ENCODE measurements around the gene CHAF1A.

The CHAF1A gene

GRCh38 chr19:4367781-4368127 is 34.7 kb upstream of the CHAF1A start:
- no peak for DNase-seq

- DNase-seq = no peak
Observed at GRCh38 chr19:4368128-4368820, 34.2 kb upstream of the CHAF1A start.

- DNase-seq = no peak
Observed at GRCh38 chr19:4369109-4369887, 33.1 kb upstream of the CHAF1A start.

GRCh38 chr19:4369888-4370260 is 32.6 kb upstream of the CHAF1A start:
- no peak for DNase-seq

- no peak for DNase-seq
Observed at GRCh38 chr19:4370418-4371041, 31.9 kb upstream of the CHAF1A start.

GRCh38 chr19:4371247-4372164 is 30.9 kb upstream of the CHAF1A start:
- no peak for DNase-seq

- DNase-seq = no peak
Observed at GRCh38 chr19:4372165-4373012, 30.1 kb upstream of the CHAF1A start.

GRCh38 chr19:4373013-4373367 is 29.4 kb upstream of the CHAF1A start:
- no peak for DNase-seq

GRCh38 chr19:4373601-4374497 is 28.6 kb upstream of the CHAF1A start:
- DNase-seq = no peak

- no peak for DNase-seq
Observed at GRCh38 chr19:4374498-4375163, 27.8 kb upstream of the CHAF1A start.

GRCh38 chr19:4375164-4376027 is 27.0 kb upstream of the CHAF1A start:
- no peak for DNase-seq

GRCh38 chr19:4376028-4376670 is 26.3 kb upstream of the CHAF1A start:
- DNase-seq = no peak

- DNase-seq = no peak
Observed at GRCh38 chr19:4376671-4376990, 25.8 kb upstream of the CHAF1A start.

GRCh38 chr19:4376991-4377781 is 25.3 kb upstream of the CHAF1A start:
- no peak for DNase-seq

GRCh38 chr19:4378886-4379285 is 23.6 kb upstream of the CHAF1A start:
- no peak for DNase-seq

- no peak for DNase-seq
Observed at GRCh38 chr19:4379383-4380253, 22.8 kb upstream of the CHAF1A start.

- DNase-seq = no peak
Observed at GRCh38 chr19:4380254-4380727, 22.1 kb upstream of the CHAF1A start.
